ENCODE measurements around the gene BLOC1S1.
"Not testable (repeated sequence)": the region's sequence is repeated elsewhere in the genome, so short reads cannot be mapped to it uniquely, and the experiment has no call there.

BLOC1S1 gene

GRCh38 chr12:55738123-55739024 lies 22.5 kb downstream of the BLOC1S1 start:
- no peak for DNase-seq (ENCODE audit: low read depth, low spot score)
- no peak overlapping the region for H3K27ac ChIP-seq

- no peak for DNase-seq (ENCODE audit: low read depth, low spot score)
- no peak overlapping the region for H3K27ac ChIP-seq
Observed at GRCh38 chr12:55739025-55739378, 23.2 kb downstream of the BLOC1S1 start.

- no peak overlapping the region for H3K27ac ChIP-seq
- no peak for DNase-seq (ENCODE audit: low read depth, low spot score)
Observed at GRCh38 chr12:55741931-55742680, 26.3 kb downstream of the BLOC1S1 start.

- no peak within 1 kb of the TSS for H3K27ac ChIP-seq
- no peak for DNase-seq (ENCODE audit: low read depth, low spot score)
Observed at GRCh38 chr12:55742719-55743405, 27.0 kb downstream of the BLOC1S1 start, which contains the start of gene GDF11. GDF11 (plus strand) TSS chr12:55743122; CDS start chr12:55743317, 195 bp downstream.

- no peak overlapping the region for H3K27ac ChIP-seq
- no peak for DNase-seq (ENCODE audit: low read depth, low spot score)
Observed at GRCh38 chr12:55743406-55744339, 27.8 kb downstream of the BLOC1S1 start.

- no peak overlapping the region for H3K27ac ChIP-seq
- DNase-seq (ENCODE audit: low read depth, low spot score) = no peak
Observed at GRCh38 chr12:55744340-55745030, 28.6 kb downstream of the BLOC1S1 start.

GRCh38 chr12:55745361-55746173 lies 29.7 kb downstream of the BLOC1S1 start:
- H3K27ac ChIP-seq = no peak overlapping the region
- DNase-seq (ENCODE audit: low read depth, low spot score) = no peak

- H3K27ac ChIP-seq = no peak overlapping the region
- no peak for DNase-seq (ENCODE audit: low read depth, low spot score)
Observed at GRCh38 chr12:55746174-55746912, 30.5 kb downstream of the BLOC1S1 start.

GRCh38 chr12:55746913-55747231 lies 31.0 kb downstream of the BLOC1S1 start:
- no peak for DNase-seq (ENCODE audit: low read depth, low spot score)
- no peak overlapping the region for H3K27ac ChIP-seq

- H3K27ac ChIP-seq = no peak overlapping the region
- no peak for DNase-seq (ENCODE audit: low read depth, low spot score)
Observed at GRCh38 chr12:55748230-55748993, 32.6 kb downstream of the BLOC1S1 start.

GRCh38 chr12:55755246-55755645 lies 39.4 kb downstream of the BLOC1S1 start:
- DNase-seq (ENCODE audit: low read depth, low spot score) = no peak
- H3K27ac ChIP-seq = no peak overlapping the region

- DNase-seq (ENCODE audit: low read depth, low spot score) = no peak
- no peak overlapping the region for H3K27ac ChIP-seq
Observed at GRCh38 chr12:55757701-55758100, 41.9 kb downstream of the BLOC1S1 start.

- H3K27ac ChIP-seq; DNase-seq (ENCODE audit: low read depth, low spot score): not testable (repeated sequence)
Observed at GRCh38 chr12:55758575-55758974, 42.7 kb downstream of the BLOC1S1 start.

- no peak for DNase-seq (ENCODE audit: low read depth, low spot score)
- H3K27ac ChIP-seq = no peak overlapping the region
Observed at GRCh38 chr12:55760663-55761062, 44.8 kb downstream of the BLOC1S1 start.

- no peak for DNase-seq (ENCODE audit: low read depth, low spot score)
- no peak overlapping the region for H3K27ac ChIP-seq
Observed at GRCh38 chr12:55762646-55763045, 46.8 kb downstream of the BLOC1S1 start.

GRCh38 chr12:55765736-55766290 lies 50.0 kb downstream of the BLOC1S1 start:
- no peak for DNase-seq (ENCODE audit: low read depth, low spot score)

GRCh38 chr12:55767156-55767555 lies 51.3 kb downstream of the BLOC1S1 start:
- DNase-seq (ENCODE audit: low read depth, low spot score) = no peak
- H3K27ac ChIP-seq = no peak overlapping the region

More at GRCh38 chr12:55765736-55766290, 50.0 kb downstream of the BLOC1S1 start:
- H3K27ac ChIP-seq = no peak overlapping the region
